Measurements from ENCODE around the gene CEP112.

GRCh38 chr17:65785109-65785508 lies 406.8 kb downstream of the CEP112 start:
- TF ChIP-seq, protein P1, sequence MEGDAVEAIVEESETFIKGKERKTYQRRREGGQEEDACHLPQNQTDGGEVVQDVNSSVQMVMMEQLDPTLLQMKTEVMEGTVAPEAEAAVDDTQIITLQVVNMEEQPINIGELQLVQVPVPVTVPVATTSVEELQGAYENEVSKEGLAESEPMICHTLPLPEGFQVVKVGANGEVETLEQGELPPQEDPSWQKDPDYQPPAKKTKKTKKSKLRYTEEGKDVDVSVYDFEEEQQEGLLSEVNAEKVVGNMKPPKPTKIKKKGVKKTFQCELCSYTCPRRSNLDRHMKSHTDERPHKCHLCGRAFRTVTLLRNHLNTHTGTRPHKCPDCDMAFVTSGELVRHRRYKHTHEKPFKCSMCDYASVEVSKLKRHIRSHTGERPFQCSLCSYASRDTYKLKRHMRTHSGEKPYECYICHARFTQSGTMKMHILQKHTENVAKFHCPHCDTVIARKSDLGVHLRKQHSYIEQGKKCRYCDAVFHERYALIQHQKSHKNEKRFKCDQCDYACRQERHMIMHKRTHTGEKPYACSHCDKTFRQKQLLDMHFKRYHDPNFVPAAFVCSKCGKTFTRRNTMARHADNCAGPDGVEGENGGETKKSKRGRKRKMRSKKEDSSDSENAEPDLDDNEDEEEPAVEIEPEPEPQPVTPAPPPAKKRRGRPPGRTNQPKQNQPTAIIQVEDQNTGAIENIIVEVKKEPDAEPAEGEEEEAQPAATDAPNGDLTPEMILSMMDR (IDR thresholded peaks at IDR 0.05), result no peak
- no peak for TF ChIP-seq ZFX (IDR thresholded peaks at IDR 0.05; ENCODE audit: borderline replicate concordance)
